Activated T-helper 1 cell treated with Interleukin-2 at 50 U/mL for 16 hours (primary cell): ENCODE results near the gene ST6GALNAC4.
A peak's percentile ranks its signal among the peaks of the same experiment; 100 is the strongest.

ENCODE experiments used
- DNase-seq: peaks from one replicate; pipeline ENCODE4 v3.0.0-alpha.2; 2020; ENCODE audit warnings: low read depth

The ST6GALNAC4 gene

GRCh38 chr9:127946728-127947127 lies 29.9 kb upstream of the ST6GALNAC4 start:
- DNase-seq = no peak

GRCh38 chr9:127945942-127946341 lies 29.1 kb upstream of the ST6GALNAC4 start:
- no peak for DNase-seq

GRCh38 chr9:127945338-127945737 lies 28.5 kb upstream of the ST6GALNAC4 start:
- no peak for DNase-seq

- no peak for DNase-seq
Measured at GRCh38 chr9:127944586-127945218, 27.9 kb upstream of the ST6GALNAC4 start.

DNA sequence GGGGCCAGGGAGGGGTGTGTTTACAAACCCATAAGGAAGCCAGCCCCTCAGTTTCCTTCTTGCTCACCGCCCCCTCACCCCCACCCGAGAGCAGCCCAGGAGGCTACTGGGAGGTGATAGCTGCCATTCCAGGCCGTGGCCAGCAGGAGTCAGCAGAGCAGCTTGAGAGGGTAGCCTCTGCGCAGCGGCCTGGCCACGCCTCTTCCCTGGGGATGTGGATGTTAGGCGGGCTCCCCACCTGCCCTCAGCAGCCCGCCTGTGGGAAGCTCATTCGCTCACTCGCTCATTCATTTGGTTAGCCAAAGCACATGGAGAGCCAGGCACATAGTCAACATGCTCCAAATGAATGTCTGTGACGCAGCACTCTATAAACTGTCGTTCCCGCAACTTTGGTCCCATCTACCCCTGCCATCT lies 26.9 kb upstream of the ST6GALNAC4 start:
- DNase-seq = peak; percentile 60

- no peak for DNase-seq
Measured at GRCh38 chr9:127943011-127943662, 26.3 kb upstream of the ST6GALNAC4 start.

GRCh38 chr9:127942216-127943010 lies 25.6 kb upstream of the ST6GALNAC4 start:
- DNase-seq = no peak

DNA sequence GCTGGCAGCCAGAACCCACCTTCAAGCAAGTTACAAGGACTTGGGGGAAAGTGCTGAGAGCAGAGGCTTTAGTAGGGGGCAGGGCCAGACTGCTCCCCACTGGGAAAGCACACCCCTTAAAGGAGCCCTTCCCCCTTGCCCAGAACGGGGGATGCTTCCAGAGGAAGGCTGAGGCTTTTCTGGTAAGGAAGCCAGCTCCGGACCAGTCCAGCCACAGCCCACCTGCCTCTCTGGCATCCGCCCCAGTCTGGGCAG lies 25.0 kb upstream of the ST6GALNAC4 start:
- no peak for DNase-seq

- DNase-seq = no peak
Measured at GRCh38 chr9:127941062-127941960, 24.5 kb upstream of the ST6GALNAC4 start.

DNA sequence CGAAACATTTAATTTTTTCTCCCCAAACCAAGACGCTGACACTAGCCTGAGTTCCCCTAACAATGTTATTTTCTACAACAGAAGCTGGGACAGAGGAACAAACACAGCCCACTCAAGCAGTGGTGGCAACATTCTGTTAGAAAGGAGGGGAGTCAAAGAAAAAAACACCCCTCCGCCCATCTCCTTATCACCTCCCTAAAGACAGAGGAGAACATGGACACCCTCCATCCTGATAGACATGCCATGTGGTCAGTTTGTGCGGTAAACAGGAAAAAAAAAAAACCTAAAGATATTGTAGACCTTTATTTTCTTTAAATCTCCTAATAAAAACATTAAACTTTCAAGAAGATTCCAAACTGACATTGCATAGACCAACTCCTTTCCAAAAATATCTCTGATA lies 23.8 kb upstream of the ST6GALNAC4 start:
- DNase-seq = no peak

- no peak for DNase-seq
Measured at GRCh38 chr9:127938298-127938690, 21.5 kb upstream of the ST6GALNAC4 start.

DNA sequence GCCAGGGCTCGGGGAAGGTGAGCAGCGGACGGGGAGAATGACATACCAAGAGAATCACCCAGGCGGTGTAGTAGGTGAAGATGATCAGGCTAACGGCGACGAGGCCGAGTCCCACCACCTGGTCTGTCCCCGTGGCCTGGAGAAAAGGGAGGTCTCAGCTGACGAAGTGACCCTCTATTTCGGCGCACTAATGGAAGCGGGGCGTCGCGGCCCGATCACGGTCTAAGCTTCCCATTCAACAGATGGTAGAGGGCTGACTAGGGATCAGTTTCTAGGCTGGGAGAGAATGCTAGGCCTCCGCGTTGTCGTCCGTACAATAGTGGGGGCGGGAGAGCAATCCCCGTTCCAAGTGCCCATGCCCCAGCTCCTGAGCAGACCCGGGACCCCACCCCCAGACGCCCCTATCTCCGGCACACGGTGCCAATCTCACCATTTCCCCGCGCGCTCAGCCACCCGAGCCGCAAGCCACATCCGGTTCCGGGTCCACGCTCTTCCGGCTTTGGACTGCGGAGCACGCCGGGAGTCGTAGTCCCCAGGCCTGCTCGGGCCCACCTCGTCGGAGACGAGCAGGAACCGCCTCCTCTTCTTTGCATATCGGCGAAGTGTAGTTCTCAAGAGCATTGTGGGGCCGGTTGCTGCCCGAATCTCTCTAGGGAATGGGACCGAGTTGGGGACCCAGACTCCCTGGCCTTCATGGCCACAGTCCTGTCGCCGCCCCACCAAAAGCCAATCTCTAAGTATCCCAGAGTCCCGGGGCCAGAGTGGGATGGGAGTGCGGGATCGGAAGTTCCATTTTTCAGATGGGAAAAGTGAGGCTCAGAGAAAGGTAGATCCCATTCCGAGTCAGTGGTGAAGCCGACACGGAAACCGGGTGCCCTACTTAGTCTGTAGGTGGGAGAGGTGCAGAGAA lies 20.8 kb upstream of the ST6GALNAC4 start, which contains the start of gene DPM2:
TSS of gene DPM2 (minus strand) at position 467 of the 910 bp plus-strand sequence. CDS start at position 433, 34 bp downstream.
- DNase-seq = peak; percentile 84

GRCh38 chr9:127937056-127937387 lies 20.2 kb upstream of the ST6GALNAC4 start:
- DNase-seq = no peak

DNA sequence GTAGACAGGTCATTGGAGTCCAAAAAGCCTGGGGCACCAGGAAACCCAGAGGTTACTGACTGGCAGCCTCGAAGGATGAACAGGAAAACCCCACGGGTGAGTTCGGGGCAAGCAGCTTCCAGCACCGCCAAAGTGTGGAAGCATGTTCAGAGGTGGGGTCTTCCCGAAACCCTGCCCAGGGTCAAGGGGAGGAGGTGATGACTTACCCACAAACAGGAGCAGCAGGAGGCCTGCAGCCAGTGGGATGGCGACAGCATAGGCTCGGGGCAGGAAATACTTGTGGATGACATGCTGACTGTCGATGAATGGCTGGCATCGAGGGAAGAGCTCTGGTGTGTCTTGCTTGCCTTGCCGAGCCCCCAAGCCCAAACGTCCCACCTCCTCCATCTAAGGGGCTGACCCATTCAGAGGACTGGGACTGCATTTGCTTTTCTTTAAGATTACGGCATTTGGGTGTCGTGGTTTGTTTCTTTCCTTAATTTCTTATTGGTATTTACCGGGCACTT lies 19.6 kb upstream of the ST6GALNAC4 start:
- no peak for DNase-seq

GRCh38 chr9:127935765-127936221 lies 19.0 kb upstream of the ST6GALNAC4 start:
- no peak for DNase-seq

DNA sequence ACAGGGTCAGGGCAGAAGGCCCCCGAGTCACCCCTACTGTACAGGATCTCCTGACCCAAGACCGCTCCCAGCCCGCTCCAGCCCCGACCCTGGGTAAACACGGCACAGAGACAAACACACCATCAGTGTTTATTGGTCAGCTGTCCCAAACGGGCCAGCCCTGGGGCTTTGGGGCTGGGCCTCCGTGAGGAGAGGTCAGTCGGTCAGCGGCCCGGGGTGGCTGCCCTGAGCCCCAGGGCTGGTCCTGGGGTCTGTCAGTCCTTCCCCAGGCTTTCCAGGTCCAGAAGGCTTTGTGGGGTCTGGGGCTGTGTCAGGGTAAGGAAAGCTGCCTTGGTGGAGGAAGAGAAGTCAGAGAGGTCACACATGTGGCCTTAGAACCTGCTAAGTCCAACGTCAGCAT lies 18.1 kb upstream of the ST6GALNAC4 start:
- DNase-seq = no peak

DNA sequence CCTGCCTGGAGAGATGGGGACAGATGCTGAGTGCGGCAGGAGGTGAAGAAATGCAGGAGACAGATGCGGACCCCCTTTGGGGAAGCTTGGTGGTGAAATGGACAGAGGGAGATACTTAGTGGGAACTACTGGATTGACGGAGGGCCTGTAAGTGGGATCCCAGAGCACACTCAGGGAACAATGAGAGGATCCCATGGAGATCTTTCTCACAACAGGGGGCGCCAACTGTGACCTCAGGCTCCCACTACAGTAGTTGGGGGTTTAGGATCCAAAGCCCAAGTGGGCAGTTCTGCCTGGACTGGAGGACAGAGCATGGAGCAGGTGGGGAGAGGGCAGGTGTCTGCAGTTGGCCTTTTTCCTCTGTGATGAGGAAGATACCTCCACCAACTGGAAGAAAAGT lies 17.4 kb upstream of the ST6GALNAC4 start:
- DNase-seq = no peak

DNA sequence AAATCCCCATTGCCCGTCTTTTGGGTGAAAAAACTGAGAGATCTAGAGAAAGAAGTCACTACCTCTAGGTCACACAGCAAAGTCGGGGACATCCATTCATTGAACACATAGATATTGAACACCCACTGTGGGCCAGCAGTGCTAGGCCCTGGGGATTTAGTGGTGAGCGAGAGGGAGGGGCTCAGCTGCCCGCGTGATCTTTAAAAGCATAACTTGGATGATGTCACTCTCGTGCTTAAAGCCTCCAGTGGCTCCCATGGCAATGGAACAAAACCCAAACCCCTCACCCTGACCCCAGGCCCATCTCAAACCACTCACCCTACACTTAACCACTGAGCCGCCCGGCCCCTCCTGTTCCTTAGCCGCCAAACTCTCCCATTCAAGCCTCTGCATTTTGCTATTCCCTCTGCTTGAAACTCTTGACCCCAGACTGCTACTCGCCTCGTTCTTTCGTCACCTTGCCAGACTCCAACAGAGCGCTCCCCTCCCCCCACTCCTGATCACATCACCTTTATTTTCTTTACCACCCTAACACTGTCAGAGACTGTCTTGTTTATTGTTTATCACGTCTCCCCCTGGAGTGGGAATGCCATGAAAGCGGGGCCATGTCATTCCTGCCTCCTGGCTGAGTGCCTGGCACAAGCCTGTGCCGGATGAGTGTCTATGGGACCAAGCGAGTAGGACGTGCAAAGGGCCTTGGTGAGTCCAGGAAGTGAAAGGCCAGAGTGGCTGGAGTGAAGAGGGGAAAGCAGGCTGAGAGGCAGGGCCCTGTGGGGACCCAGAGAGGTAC lies 14.4 kb upstream of the ST6GALNAC4 start:
- no peak for DNase-seq

- peak; percentile 60 for DNase-seq
Measured at GRCh38 chr9:127930231-127931091, 13.6 kb upstream of the ST6GALNAC4 start, which contains the start of gene PIP5KL1. TSS of gene PIP5KL1 (minus strand) at chr9:127930777. CDS start at chr9:127930752, 25 bp downstream.
